ENCODE measurements around the gene CTIF.

Gene CTIF

DNA sequence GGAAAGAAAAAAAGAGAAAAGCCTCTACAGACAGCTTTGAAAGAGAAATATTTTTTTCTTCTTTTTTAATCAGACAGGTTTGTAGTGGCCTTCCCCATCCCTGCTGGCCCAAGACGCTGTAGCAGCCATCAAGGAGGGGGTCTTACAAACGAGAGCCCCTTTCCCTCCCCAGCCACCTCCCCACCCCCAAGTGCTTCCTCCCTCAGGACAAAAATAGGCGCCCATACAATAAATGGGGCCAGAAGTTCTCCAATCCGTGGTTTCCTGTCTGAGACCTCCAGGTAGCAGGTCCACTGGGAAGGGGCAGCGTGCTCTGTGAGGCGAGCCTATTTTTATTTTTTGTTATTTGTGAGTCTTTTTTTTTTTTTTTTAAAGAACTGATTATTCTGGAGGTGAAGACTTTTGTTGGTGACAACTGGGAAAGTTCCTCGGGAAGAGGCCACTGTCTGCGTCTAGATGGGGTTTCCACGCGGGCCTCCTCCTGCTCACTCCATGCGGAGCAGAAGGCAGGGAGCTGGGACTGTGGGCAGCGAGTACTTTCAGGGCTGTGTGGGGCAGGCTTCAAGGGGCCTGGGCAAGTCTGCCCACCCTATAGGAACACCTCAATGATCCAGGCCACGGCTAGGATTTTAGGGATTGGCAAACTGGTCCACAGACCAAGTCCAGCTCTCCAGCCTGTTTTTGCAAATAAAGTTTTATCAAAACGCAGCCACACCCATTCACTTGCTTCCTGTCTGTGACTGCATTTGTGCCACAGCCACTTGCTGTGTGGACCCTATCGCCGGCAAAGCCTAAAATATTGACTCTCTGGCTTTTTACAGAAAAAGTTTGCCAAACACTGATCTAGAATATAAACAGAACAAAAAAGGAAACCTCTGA, 139.6 kb downstream of the CTIF start:
- intact Hi-C loops (cut with micrococcal nuclease), result loop anchor here (5.0 to 10.0 kb wide), 5 partner anchors 89 to 766 kb away; no protein-coding TSS in a partner anchor
- no peak overlapping the region for H3K27ac Mint-ChIP-seq
- H3K36me3 Mint-ChIP-seq (ENCODE audit: low read depth), result peaks cover 23% of the 10 kb centered on the region
- no peaks in the 10 kb centered on the region for H3K27me3 Mint-ChIP-seq
- H3K4me1 Mint-ChIP-seq (ENCODE audit: low read depth), result peaks cover 50% of the 10 kb centered on the region
- H3K9me3 Mint-ChIP-seq, result no peaks in the 10 kb centered on the region
- H3K4me3 Mint-ChIP-seq, result no peak overlapping the region

GRCh38 chr18:48679236-48679635, 140.4 kb downstream of the CTIF start:
- Mint-ChIP-seq H3K36me3 (ENCODE audit: low read depth) (peaks cover 24% of the 10 kb centered on the region), H3K27me3 (no peaks in the 10 kb centered on the region), H3K9me3 (no peaks in the 10 kb centered on the region), H3K4me1 (ENCODE audit: low read depth) (peaks cover 43% of the 10 kb centered on the region), H3K27ac (no peak overlapping the region), H3K4me3 (no peak overlapping the region)
- intact Hi-C loops (cut with micrococcal nuclease), result loop anchor here (5.0 to 10.0 kb wide), 5 partner anchors 88 to 766 kb away; no protein-coding TSS in a partner anchor

DNA sequence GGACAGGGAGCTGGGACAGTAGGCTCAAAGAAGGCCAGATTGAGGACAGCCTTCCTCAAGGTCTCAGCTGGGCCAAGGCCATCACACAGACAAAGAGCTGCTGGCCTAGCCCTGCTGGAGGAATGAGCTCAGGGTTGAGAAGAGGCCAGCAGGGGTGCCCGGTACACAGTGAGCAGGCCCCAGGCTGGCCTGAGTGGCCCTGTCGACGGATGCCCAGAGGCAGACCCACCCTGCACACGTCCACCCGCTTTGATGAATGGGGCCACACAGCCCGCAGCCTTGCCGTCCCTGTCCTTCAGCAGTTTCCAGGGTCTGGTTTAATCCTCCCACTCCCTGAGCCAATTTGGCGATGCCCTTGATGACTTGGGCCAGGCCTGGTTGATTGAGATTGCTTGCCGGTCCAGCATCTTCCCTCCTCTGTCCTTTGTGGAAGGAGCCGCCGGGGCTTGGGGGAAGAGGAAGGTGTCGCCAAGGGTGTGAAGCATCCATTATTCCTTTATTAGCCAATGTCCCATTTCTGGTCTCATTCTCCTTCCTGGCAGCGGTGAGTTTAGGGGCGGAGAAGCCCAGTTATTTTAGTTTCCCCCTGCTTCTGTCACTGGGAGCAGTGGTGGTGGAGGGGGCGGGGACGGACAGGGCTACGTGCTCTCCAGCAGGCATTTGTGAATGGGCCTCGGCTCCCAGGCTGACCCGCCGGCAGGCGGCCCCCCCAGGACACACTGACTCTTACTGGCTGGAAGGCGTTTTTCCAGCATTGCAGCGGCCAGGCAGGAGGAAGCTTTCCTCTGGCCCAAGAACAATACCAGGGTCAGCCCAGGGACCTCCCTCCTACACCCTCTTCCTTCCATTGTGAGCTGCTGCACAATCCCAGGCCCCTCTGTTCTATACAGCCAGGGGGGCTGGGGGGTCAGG, 141.8 kb downstream of the CTIF start:
- Mint-ChIP-seq H3K27me3 (no peaks in the 10 kb centered on the region), H3K27ac (no peak overlapping the region), H3K4me1 (ENCODE audit: low read depth) (peaks cover 33% of the 10 kb centered on the region), H3K36me3 (ENCODE audit: low read depth) (peaks cover 26% of the 10 kb centered on the region), H3K9me3 (no peaks in the 10 kb centered on the region), H3K4me3 (no peak overlapping the region)
- intact Hi-C loops (cut with micrococcal nuclease), result no loop called here

DNA sequence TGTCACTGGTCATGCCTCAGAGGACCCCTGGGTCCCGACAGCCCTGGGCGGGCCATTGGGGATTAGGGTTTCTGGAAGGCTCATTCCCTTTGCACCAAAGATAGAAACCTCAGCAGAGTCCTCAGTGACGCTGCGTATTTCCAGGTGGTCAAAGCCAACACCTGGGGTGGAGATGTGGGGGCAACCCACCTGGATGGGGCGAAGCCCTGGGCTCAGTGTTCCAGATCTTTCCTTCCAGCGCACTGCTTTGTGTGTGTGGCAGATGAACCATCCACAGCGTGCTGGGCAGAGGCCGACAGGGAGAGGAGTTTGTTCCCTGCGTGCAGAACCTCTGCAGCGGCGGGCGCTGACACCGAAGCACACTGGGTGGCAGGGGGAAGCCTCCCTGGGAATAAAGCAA, 143.9 kb downstream of the CTIF start:
- intact Hi-C loops (cut with micrococcal nuclease), result no loop called here
- peaks cover 17% of the 10 kb centered on the region for H3K4me1 Mint-ChIP-seq (ENCODE audit: low read depth)

DNA sequence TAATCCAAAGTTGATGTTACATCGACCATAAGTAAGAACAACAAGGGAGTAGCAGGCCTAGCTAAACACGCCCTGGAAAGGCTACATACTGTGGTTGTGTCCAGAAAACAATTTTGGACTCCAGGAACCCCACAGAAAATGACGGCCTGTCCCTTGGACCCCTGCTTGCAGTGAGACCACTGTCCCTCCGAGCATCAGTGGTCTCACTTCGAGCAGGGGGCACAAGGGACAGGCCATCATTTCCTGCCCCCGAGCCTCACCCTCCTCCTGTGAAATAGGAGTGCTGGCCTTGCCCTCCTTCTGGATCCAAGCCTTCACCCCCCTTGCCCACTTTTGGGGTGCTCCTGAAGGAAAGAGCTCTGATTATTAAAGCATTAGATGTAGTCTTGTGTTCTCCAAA, 144.4 kb downstream of the CTIF start:
- Mint-ChIP-seq H3K27ac (no peak overlapping the region), H3K4me3 (no peak overlapping the region), H3K4me1 (ENCODE audit: low read depth) (peaks cover 15% of the 10 kb centered on the region), H3K9me3 (no peaks in the 10 kb centered on the region), H3K27me3 (no peaks in the 10 kb centered on the region), H3K36me3 (ENCODE audit: low read depth) (peaks cover 42% of the 10 kb centered on the region)
- intact Hi-C loops (cut with micrococcal nuclease), result no loop called here

More for the DNA sequence above, 143.9 kb downstream of the CTIF start:
- Mint-ChIP-seq H3K27ac (no peak overlapping the region), H3K4me3 (no peak overlapping the region), H3K27me3 (no peaks in the 10 kb centered on the region), H3K36me3 (ENCODE audit: low read depth) (peaks cover 38% of the 10 kb centered on the region), H3K9me3 (no peaks in the 10 kb centered on the region)

DNA sequence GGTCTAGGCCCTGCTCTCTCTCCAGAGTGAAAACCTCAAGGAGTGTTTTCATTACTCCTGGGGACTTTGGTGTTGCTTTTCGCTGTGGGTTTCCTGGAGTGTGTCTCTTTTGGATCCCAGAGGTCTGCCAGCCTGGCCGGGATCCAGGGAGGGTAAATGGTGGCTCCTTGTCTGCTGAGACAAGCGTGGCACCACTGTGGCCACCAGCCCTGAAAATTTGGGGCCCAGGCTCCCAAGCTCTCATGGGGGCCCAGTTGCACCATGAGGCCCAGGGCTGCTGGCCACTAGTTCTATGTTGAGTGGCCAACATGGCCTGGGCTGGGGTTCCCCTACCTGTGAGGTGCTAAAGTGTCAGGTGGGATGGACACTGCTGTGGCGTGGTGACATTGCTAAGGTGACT, 144.8 kb downstream of the CTIF start:
- Mint-ChIP-seq H3K36me3 (ENCODE audit: low read depth) (peaks cover 43% of the 10 kb centered on the region), H3K4me1 (ENCODE audit: low read depth) (peaks cover 11% of the 10 kb centered on the region), H3K4me3 (no peak overlapping the region), H3K27me3 (no peaks in the 10 kb centered on the region), H3K27ac (no peak overlapping the region), H3K9me3 (no peaks in the 10 kb centered on the region)
- intact Hi-C loops (cut with micrococcal nuclease), result no loop called here

- H3K27ac Mint-ChIP-seq, result no peak overlapping the region
- peaks cover 2% of the 10 kb centered on the region for H3K27me3 Mint-ChIP-seq
- H3K4me3 Mint-ChIP-seq, result no peak overlapping the region
- intact Hi-C loops (cut with micrococcal nuclease), result no loop called here
- peaks cover 58% of the 10 kb centered on the region for H3K36me3 Mint-ChIP-seq (ENCODE audit: low read depth)
- H3K4me1 Mint-ChIP-seq (ENCODE audit: low read depth), result no peaks in the 10 kb centered on the region
- no peaks in the 10 kb centered on the region for H3K9me3 Mint-ChIP-seq
Measured at GRCh38 chr18:48687346-48688042, 148.7 kb downstream of the CTIF start.

DNA sequence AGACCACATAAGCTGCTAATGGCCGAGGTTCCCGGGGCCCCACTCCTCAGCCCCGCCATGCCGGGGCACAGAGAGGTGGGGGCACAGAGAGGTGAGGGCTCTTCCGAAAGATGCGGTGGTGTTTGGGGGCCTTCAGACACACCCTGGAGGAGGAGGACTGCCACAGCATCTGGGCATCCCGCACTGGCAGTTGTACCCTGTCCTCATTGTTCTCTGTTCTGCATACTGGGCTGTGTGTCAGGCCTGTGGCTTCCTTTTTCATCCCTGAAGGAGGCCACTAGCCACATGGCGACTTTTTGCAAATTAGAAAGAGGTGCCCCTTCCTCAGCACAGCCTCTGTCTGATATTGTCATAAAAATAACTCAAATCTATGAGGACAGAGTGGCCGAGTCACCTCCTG, 150.1 kb downstream of the CTIF start:
- intact Hi-C loops (cut with micrococcal nuclease), result no loop called here
- H3K27me3 Mint-ChIP-seq, result peaks cover 2% of the 10 kb centered on the region

DNA sequence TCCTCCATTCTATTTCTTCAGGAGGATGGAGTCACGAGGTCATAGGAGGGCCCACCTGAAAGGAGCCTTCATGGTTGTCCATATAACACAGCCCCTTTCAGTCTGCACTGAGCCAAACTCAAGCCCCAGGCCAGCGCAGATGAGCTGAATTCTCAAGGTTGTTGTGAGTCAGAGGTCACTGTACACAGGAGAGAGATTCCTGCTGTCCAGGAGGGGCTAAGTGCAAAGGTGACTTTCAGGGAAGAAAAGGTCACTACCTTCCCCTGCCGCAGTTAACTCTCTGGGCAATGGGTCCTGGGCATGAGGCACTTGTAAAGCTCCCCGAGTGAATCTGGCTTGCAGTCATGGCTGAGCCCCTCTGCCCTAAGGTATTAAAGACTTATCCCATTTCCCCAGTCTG, 150.7 kb downstream of the CTIF start:
- H3K36me3 Mint-ChIP-seq (ENCODE audit: low read depth), result peaks cover 45% of the 10 kb centered on the region
- H3K4me1 Mint-ChIP-seq (ENCODE audit: low read depth), result no peaks in the 10 kb centered on the region
- H3K27ac Mint-ChIP-seq, result no peak overlapping the region
- intact Hi-C loops (cut with micrococcal nuclease), result no loop called here
- no peaks in the 10 kb centered on the region for H3K9me3 Mint-ChIP-seq
- peaks cover 2% of the 10 kb centered on the region for H3K27me3 Mint-ChIP-seq
- no peak overlapping the region for H3K4me3 Mint-ChIP-seq

More for the DNA sequence above, 150.1 kb downstream of the CTIF start:
- Mint-ChIP-seq H3K36me3 (ENCODE audit: low read depth) (peaks cover 45% of the 10 kb centered on the region), H3K27ac (no peak overlapping the region), H3K9me3 (no peaks in the 10 kb centered on the region), H3K4me3 (no peak overlapping the region), H3K4me1 (ENCODE audit: low read depth) (no peaks in the 10 kb centered on the region)

GRCh38 chr18:48690494-48690893, 151.7 kb downstream of the CTIF start:
- H3K27ac Mint-ChIP-seq, result no peak overlapping the region

GRCh38 chr18:48693006-48693405, 154.2 kb downstream of the CTIF start:
- no peak overlapping the region for H3K27ac Mint-ChIP-seq
- no peak overlapping the region for H3K4me3 Mint-ChIP-seq
- H3K9me3 Mint-ChIP-seq, result no peaks in the 10 kb centered on the region
- peaks cover 24% of the 10 kb centered on the region for H3K36me3 Mint-ChIP-seq (ENCODE audit: low read depth)
- H3K4me1 Mint-ChIP-seq (ENCODE audit: low read depth), result peaks cover 21% of the 10 kb centered on the region
- peaks cover 2% of the 10 kb centered on the region for H3K27me3 Mint-ChIP-seq
- intact Hi-C loops (cut with micrococcal nuclease), result no loop called here

More at GRCh38 chr18:48690494-48690893, 151.7 kb downstream of the CTIF start:
- peaks cover 7% of the 10 kb centered on the region for H3K4me1 Mint-ChIP-seq (ENCODE audit: low read depth)
- H3K27me3 Mint-ChIP-seq, result peaks cover 2% of the 10 kb centered on the region
- H3K36me3 Mint-ChIP-seq (ENCODE audit: low read depth), result peaks cover 39% of the 10 kb centered on the region
- H3K9me3 Mint-ChIP-seq, result no peaks in the 10 kb centered on the region
- H3K4me3 Mint-ChIP-seq, result no peak overlapping the region
- intact Hi-C loops (cut with micrococcal nuclease), result no loop called here

- intact Hi-C loops (cut with micrococcal nuclease), result no loop called here
- Mint-ChIP-seq H3K4me1 (ENCODE audit: low read depth) (peaks cover 26% of the 10 kb centered on the region), H3K36me3 (ENCODE audit: low read depth) (peaks cover 21% of the 10 kb centered on the region), H3K27me3 (peaks cover 2% of the 10 kb centered on the region), H3K4me3 (no peak overlapping the region), H3K9me3 (no peaks in the 10 kb centered on the region), H3K27ac (peak overlapping the region; percentile 0)
Measured at GRCh38 chr18:48693625-48694262, 154.9 kb downstream of the CTIF start.

- H3K9me3 Mint-ChIP-seq, result no peaks in the 10 kb centered on the region
- H3K36me3 Mint-ChIP-seq (ENCODE audit: low read depth), result peaks cover 21% of the 10 kb centered on the region
- peak overlapping the region; percentile 0 for H3K27ac Mint-ChIP-seq
- peaks cover 31% of the 10 kb centered on the region for H3K4me1 Mint-ChIP-seq (ENCODE audit: low read depth)
- intact Hi-C loops (cut with micrococcal nuclease), result no loop called here
- peaks cover 2% of the 10 kb centered on the region for H3K27me3 Mint-ChIP-seq
- H3K4me3 Mint-ChIP-seq, result no peak overlapping the region
Measured at GRCh38 chr18:48694295-48694694, 155.5 kb downstream of the CTIF start.
